Fibroblast of pulmonary artery (primary cell): ENCODE results near the gene AADACL3.

Source experiments
- DNase-seq: peaks from one replicate; pipeline ENCODE4 v3.0.0-alpha.2; 2010; ENCODE audit warnings: low read depth
- H3K4me3 ChIP-seq: replicated peaks from 2 replicates; pipeline ENCODE4 v1.5.1; 2011; ENCODE audit warnings: low read depth, mild to moderate bottlenecking, control low read depth, low read length, moderate library complexity
- TF ChIP-seq, protein P1 (sequence below): IDR thresholded peaks from 2 replicates; pipeline ENCODE4 v1.5.1; 2011; ENCODE audit warnings: mild to moderate bottlenecking, control low read depth, low read length, inconsistent platforms; ENCODE audit errors: missing control alignments

The AADACL3 gene

DNA sequence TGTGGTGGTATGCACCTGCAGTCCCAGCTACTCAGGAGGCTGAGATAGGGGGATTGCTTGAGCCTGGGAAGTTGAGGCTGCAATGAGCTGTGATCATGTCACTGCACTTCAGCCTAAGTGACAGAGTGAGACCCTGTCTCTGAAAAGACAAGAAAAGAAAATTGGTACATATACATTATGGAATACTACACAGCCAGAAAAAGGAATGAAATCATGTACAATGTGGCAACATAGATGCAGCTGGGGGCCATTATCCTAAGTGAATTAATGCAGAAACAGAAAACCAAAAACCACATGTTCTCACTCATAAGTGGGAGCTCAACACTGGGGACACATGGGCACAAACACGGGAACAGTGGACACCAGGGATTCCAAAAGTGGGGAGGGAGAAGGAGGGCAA is 23.0 kb downstream of the AADACL3 start:
- TF ChIP-seq, protein P1, sequence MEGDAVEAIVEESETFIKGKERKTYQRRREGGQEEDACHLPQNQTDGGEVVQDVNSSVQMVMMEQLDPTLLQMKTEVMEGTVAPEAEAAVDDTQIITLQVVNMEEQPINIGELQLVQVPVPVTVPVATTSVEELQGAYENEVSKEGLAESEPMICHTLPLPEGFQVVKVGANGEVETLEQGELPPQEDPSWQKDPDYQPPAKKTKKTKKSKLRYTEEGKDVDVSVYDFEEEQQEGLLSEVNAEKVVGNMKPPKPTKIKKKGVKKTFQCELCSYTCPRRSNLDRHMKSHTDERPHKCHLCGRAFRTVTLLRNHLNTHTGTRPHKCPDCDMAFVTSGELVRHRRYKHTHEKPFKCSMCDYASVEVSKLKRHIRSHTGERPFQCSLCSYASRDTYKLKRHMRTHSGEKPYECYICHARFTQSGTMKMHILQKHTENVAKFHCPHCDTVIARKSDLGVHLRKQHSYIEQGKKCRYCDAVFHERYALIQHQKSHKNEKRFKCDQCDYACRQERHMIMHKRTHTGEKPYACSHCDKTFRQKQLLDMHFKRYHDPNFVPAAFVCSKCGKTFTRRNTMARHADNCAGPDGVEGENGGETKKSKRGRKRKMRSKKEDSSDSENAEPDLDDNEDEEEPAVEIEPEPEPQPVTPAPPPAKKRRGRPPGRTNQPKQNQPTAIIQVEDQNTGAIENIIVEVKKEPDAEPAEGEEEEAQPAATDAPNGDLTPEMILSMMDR, result no peak
- H3K4me3 ChIP-seq, result no peak overlapping the region
- DNase-seq, result no peak

DNA sequence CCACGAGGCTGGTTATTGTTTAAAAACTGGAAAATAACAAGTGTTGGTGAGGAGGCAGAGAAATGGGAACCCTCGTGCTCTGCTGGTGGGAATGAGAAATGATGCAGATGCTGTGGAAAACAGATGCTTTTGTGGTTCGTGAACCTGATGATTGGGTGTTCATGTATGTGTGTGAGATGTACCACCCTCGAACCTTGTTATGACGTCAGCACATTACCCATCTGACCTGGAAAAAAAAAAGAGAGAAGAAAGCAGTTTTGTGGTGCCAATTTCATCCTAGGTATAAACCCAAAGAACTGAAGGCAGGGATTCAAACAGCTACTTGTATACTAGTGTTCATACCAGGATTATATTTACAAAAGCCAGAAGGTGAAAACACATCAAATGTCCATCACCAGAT is 23.7 kb downstream of the AADACL3 start:
- H3K4me3 ChIP-seq, result no peak overlapping the region
- TF ChIP-seq, protein P1, result no peak
- no peak for DNase-seq

DNA sequence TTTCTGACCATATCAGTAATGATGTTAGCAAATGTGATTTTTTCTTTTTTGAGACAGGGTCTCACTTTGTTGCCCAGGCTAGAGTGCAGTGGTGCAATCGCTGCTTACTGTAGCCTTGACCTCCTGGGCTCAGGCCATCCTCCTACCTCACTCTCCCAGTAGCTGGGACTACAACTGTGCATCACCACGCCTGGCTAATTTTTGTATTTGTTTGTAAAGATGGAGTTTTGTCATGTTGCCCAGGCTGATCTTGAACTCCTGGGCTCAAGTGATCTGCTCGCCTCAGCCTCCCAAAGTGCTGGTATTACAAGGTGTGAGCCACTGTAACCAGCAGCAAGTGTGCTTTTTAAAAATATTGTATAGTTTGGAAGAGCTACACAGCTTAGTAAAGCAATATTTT is 26.0 kb downstream of the AADACL3 start:
- DNase-seq, result no peak
- TF ChIP-seq, protein P1, result no peak
- no peak overlapping the region for H3K4me3 ChIP-seq

DNA sequence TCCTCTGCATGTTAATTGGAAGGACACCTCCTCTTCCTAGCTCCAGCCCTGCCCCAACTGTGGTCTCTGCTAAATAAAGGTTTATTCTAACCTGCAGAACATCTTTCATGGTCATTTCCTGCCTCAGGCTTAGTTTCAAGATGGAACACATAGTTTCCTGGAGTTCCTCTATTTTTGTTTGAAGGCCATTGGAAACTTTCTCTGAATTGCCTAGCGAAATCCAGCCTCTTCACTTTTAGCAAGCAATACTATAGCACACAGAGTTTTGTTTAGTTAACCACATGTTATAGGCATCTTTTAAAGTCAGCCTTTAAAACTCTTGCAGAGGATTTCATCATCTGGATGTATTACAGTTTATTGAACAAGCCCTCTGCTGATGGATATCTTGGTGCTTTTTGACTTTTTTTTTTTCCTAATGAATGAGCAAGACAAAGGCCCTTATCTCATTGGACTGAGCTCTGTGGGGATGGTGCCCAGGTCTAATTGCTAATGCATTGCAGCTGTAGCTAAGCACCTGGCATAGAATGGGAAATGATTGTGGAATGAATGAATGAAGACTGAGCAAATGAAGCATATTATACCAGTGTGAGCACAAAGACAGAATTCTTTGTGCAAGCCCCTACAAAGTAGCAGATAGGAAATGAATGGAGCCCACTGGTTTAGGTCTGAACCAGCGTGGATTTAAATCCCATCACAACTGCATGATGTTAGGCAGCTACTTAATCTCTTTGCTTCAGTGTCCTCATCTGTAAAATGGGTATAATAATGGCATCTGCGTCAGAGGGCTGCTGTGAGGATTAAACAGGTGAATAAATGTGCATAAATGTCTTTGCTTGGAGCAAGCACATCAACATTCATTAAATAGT is 29.4 kb downstream of the AADACL3 start:
- H3K4me3 ChIP-seq, result no peak overlapping the region
- TF ChIP-seq, protein P1, result no peak
- no peak for DNase-seq

DNA sequence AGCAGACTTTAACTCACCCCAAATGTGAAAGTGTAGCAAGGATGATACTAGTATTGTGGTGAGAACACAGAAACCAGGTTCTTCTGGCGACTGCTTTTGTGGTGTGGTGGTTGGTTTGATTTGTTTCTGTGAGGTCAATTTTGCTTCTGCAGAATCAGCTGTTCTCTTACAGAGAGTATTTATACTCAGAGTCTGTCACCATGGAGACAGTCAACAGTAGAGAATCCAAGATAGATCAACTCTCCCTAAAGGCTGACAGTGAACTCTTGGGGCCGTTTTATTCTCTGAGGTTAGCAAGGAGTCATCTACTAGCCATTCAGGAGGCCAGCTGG is 30.0 kb downstream of the AADACL3 start, which contains the start of gene CFAP107:
Gene CFAP107 (plus strand): TSS at position 209 of the 332 bp plus-strand sequence. CDS start 231 bp downstream, outside the sequence.
- no peak within 1 kb of the TSS for H3K4me3 ChIP-seq
- TF ChIP-seq, protein P1, result no peak
- DNase-seq, result no peak

DNA sequence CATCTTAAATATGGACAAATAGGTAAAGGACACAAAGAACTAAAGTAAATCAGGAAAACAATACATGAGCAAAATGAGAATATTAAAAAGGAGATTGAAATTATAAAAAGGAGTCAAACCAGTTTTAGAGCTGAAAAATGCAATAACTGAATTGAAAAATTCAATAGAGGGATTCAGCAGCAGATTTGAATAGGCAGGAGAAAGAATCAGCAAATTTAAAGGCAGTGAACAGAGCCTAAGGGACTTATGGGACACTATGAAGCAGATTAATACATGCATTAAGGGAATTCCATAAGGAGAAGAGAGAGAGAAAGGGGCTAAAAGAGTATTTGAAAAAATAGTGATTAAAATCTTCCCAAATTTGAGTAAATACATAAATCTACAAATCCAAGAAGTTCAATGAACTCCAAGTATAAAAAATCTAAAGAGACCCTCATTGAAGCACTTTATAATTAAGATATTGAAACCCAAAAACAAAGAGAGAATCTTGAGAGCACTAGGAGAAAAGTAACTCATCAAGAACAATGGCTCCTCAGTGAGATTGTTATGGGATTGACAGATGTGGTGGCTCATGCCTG is 33.0 kb downstream of the AADACL3 start:
- TF ChIP-seq, protein P1, result no peak
- H3K4me3 ChIP-seq, result no peak overlapping the region
- no peak for DNase-seq
